Right lobe of liver (tissue), 4 donors: ENCODE results near the gene HEXD.

Experiments used
- POLR2A ChIP-seq: fragments of 450-650 bp; IDR thresholded peaks from one replicate; pipeline ENCODE4 v1.6.1; 2017; ENCODE audit warnings: antibody characterized with exemption, mild to moderate bottlenecking
- TF ChIP-seq, protein P1 (sequence below), 4 donors: fragments of 200-600 bp in 3 of 4; fragments of 450-650 bp in 1 of 4; IDR thresholded peaks; one replicate each; pipeline versions ENCODE4 v1.5.1 to v1.8.0; 2016 to 2022; ENCODE audit warnings: antibody characterized with exemption in 4 of 4, mild to moderate bottlenecking in 2 of 4
- donor health status: DM: no; HTN: no; CAD: no.
- donor health status: DM: no; HTN: no; CAD: no.
- donor health status: DM: no; HTN: yes; CAD: no.

DNA sequence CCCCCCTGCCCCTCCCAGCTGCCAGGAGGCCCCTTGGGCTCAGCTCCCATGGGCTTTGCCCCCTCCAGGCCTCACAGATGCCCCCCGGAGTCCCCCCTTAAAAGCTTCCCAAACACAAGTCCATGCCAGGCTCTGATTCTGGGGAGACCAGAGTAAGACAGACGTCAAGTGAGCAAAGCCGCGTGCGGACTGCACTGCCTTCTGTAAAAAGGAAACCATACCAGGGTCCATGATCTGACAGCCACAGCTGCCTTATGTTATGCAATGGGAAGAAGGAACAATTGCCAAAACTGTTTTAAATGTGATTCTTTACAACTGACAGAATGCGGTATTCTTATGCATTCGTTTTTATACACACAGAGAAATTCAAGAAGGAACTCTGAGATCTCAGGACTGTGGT lies 17.9 kb upstream of the HEXD start:
- TF ChIP-seq, protein P1, sequence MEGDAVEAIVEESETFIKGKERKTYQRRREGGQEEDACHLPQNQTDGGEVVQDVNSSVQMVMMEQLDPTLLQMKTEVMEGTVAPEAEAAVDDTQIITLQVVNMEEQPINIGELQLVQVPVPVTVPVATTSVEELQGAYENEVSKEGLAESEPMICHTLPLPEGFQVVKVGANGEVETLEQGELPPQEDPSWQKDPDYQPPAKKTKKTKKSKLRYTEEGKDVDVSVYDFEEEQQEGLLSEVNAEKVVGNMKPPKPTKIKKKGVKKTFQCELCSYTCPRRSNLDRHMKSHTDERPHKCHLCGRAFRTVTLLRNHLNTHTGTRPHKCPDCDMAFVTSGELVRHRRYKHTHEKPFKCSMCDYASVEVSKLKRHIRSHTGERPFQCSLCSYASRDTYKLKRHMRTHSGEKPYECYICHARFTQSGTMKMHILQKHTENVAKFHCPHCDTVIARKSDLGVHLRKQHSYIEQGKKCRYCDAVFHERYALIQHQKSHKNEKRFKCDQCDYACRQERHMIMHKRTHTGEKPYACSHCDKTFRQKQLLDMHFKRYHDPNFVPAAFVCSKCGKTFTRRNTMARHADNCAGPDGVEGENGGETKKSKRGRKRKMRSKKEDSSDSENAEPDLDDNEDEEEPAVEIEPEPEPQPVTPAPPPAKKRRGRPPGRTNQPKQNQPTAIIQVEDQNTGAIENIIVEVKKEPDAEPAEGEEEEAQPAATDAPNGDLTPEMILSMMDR (IDR thresholded peaks at IDR 0.05), result no peak
- no peak for TF ChIP-seq POLR2A
